ENCODE measurements around the gene TSHZ2. TPM values are rescaled to one million over a fixed set of nuclear protein-coding genes. Genes with fewer than 3 reads are reported as not detected.

The TSHZ2 gene
- total RNA-seq, 1 experiment from 2014 or later: 0.07 TPM

DNA sequence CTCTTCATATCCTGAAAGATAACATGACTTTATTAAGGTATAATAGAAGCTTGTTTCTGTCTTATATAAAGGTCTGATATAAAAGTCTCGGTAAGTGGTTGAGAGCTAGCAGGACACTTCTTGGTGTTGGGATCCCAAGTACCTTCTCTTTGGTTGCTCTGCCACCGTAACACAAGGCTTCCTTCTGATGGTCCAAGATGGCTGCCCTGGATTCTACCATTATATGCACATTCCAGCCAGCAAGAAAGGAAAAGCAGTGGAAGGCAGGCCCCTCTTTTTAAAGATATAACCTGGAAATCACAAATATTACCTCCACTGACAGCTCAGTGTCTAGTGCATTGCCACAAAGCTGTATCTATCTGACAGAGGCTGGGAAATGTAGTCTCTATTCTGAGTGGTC is 75.0 kb downstream of the TSHZ2 start:
- no peak for TF ChIP-seq EGR1 (IDR thresholded peaks at IDR 0.05; ENCODE audit: low read depth)
- TF ChIP-seq JUND (IDR thresholded peaks at IDR 0.05): no peak
- TF ChIP-seq FOSL1 (IDR thresholded peaks at IDR 0.05; ENCODE audit: low read depth): no peak
- no peak for TF ChIP-seq TCF7L2 (IDR thresholded peaks at IDR 0.05; ENCODE audit: borderline replicate concordance, extremely low read depth, insufficient read depth, insufficient read length)
- no peak for TF ChIP-seq CEBPB (IDR thresholded peaks at IDR 0.05; ENCODE audit: low read depth)
- TF ChIP-seq, protein P1, sequence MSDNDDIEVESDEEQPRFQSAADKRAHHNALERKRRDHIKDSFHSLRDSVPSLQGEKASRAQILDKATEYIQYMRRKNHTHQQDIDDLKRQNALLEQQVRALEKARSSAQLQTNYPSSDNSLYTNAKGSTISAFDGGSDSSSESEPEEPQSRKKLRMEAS (IDR thresholded peaks at IDR 0.05): no peak
- no peak for TF ChIP-seq SIN3A (IDR thresholded peaks at IDR 0.05; ENCODE audit: low read depth)
- TF ChIP-seq ZNF274 (IDR thresholded peaks at IDR 0.05; ENCODE audit: low read depth, low read length): no peak
- no peaks in the 10 kb centered on the region for H3K79me2 ChIP-seq (ENCODE audit: insufficient read depth, low read length)
- H3K27me3 ChIP-seq (ENCODE audit: insufficient read depth, low read length): no peaks in the 10 kb centered on the region
- no peak overlapping the region for H3K4me2 ChIP-seq (ENCODE audit: low read length)
- intact Hi-C loops (cut with micrococcal nuclease): no loop called here
- ATAC-seq: no peak
- no peak overlapping the region for H2AFZ ChIP-seq (ENCODE audit: low read depth, low read length, poor library complexity, severe bottlenecking)
- no peak overlapping the region for H3K27ac ChIP-seq (ENCODE audit: low read depth, low read length)
- peaks cover 0 to 4% of the 10 kb centered on the region in 2 experiments; a peak in 1 of 4 replicates for H3K9me3 ChIP-seq (ENCODE audit: control insufficient read depth in 1 of 2, insufficient read depth in 1 of 2, low read depth in 1 of 2, low read length in 2 of 2)
- DNase-seq (ENCODE audit: low read depth, low spot score): no peak
- no peaks in the 10 kb centered on the region for H3K36me3 ChIP-seq (ENCODE audit: control insufficient read depth in 1 of 2, insufficient read depth in 2 of 2, low read length in 2 of 2)
- ChIA-PET CTCF (no interaction called here), POLR2A (no interaction called here), RAD21 (ENCODE audit: low non-redundant PET in 1 of 2, low total read pairs in 2 of 2, uncharacterized antibody in 2 of 2, unreplicated experiment in 2 of 2) (no interaction called here)
- H3K9ac ChIP-seq (ENCODE audit: low read length): no peak overlapping the region
- no peaks in the 10 kb centered on the region for H4K20me1 ChIP-seq (ENCODE audit: insufficient read depth)
- no peaks in the 10 kb centered on the region for H3K4me1 ChIP-seq (ENCODE audit: control insufficient read depth in 1 of 2, insufficient read depth in 2 of 2, low read length in 2 of 2)
- no TSS peak for BruUV-seq (replicated peaks)
- H3K9me2 ChIP-seq (ENCODE audit: insufficient read depth): no peaks in the 10 kb centered on the region
- no peak overlapping the region for H3K4me3 ChIP-seq (replicated peaks in 1 of 2; ENCODE audit: low read depth in 1 of 2, low read length in 2 of 2)

- H3K4me2 ChIP-seq (ENCODE audit: low read length): no peak overlapping the region
- CTCF ChIA-PET: no interaction called here
- POLR2A ChIA-PET: no interaction called here
- no peak overlapping the region for H2AFZ ChIP-seq (ENCODE audit: low read depth, low read length, poor library complexity, severe bottlenecking)
- BruUV-seq (replicated peaks): no TSS peak
- no peaks in the 10 kb centered on the region for H3K4me1 ChIP-seq (ENCODE audit: control insufficient read depth in 1 of 2, insufficient read depth in 2 of 2, low read length in 2 of 2)
- RAD21 ChIA-PET (ENCODE audit: low non-redundant PET in 1 of 2, low total read pairs in 2 of 2, uncharacterized antibody in 2 of 2, unreplicated experiment in 2 of 2): no interaction called here
- no peaks in the 10 kb centered on the region for H3K9me2 ChIP-seq (ENCODE audit: insufficient read depth)
- no peaks in the 10 kb centered on the region for H3K27me3 ChIP-seq (ENCODE audit: insufficient read depth, low read length)
- no peaks in the 10 kb centered on the region for H3K36me3 ChIP-seq (ENCODE audit: control insufficient read depth in 1 of 2, insufficient read depth in 2 of 2, low read length in 2 of 2)
- DNase-seq (ENCODE audit: low read depth, low spot score): no peak
- H4K20me1 ChIP-seq (ENCODE audit: insufficient read depth): no peaks in the 10 kb centered on the region
- no peak overlapping the region for H3K9ac ChIP-seq (ENCODE audit: low read length)
- peaks cover 0 to 4% of the 10 kb centered on the region in 2 experiments; a peak in 1 of 4 replicates for H3K9me3 ChIP-seq (ENCODE audit: control insufficient read depth in 1 of 2, insufficient read depth in 1 of 2, low read depth in 1 of 2, low read length in 2 of 2)
- no peaks in the 10 kb centered on the region for H3K79me2 ChIP-seq (ENCODE audit: insufficient read depth, low read length)
- no peak overlapping the region for H3K27ac ChIP-seq (ENCODE audit: low read depth, low read length)
- no peak overlapping the region for H3K4me3 ChIP-seq (replicated peaks in 1 of 2; ENCODE audit: low read depth in 1 of 2, low read length in 2 of 2)
- intact Hi-C loops (cut with micrococcal nuclease): no loop called here
- no peak for ATAC-seq
- TF ChIP-seq FOSL1 (IDR thresholded peaks at IDR 0.05; ENCODE audit: low read depth) (no peak), POLR2A (IDR thresholded peaks at IDR 0.05; ENCODE audit: borderline replicate concordance, extremely low read depth, insufficient read depth, insufficient read length) (no peak), EZH2 (IDR thresholded peaks at IDR 0.05) (no peak), CBX3 (IDR thresholded peaks at IDR 0.05; ENCODE audit: low read depth) (no peak), RAD21 (IDR thresholded peaks at IDR 0.05; ENCODE audit: low read depth) (no peak), EGR1 (IDR thresholded peaks at IDR 0.05; ENCODE audit: low read depth) (no peak), JUND (IDR thresholded peaks at IDR 0.05) (no peak), SIN3A (IDR thresholded peaks at IDR 0.05; ENCODE audit: low read depth) (no peak), REST (IDR thresholded peaks at IDR 0.05; ENCODE audit: low read depth) (no peak), CTCF (IDR thresholded peaks at IDR 0.05 in 2 of 3, conservative IDR thresholded peaks at IDR 0.05 in 1 of 3; ENCODE audit: borderline replicate concordance in 1 of 3, insufficient read depth in 1 of 3, low read depth in 2 of 3, low read length in 2 of 3) (no peak), SP1 (IDR thresholded peaks at IDR 0.05; ENCODE audit: low read depth) (no peak), EZH2phosphoT487 (IDR thresholded peaks at IDR 0.05; ENCODE audit: borderline replicate concordance) (no peak)
- TF ChIP-seq, protein P1 (IDR thresholded peaks at IDR 0.05): no peak
These were observed 76.2 kb downstream of the TSHZ2 start for GRCh38 chr20:53048387-53048786.

Data from HCT116 (cell line).